ENCODE data around the gene PTPRN2. TPM values are rescaled to one million over a fixed set of nuclear protein-coding genes. Genes with fewer than 3 reads are reported as not detected.

Gene PTPRN2
- total and polyA plus RNA-seq, 2 donors (not counting 3 experiments of a cell fraction or from before 2014, with no cell fraction given): 0.62 to 0.88 TPM

- TF ChIP-seq CTCF (IDR thresholded peaks at IDR 0.05; ENCODE audit: extremely low read depth in 1 of 2, insufficient read depth in 1 of 2, low read depth in 1 of 2, low read length in 2 of 2): no peak
- TF ChIP-seq MYC (IDR thresholded peaks at IDR 0.05; ENCODE audit: low read depth, low read length): no peak
- TF ChIP-seq JUN (IDR thresholded peaks at IDR 0.05; ENCODE audit: borderline replicate concordance, insufficient read depth, insufficient read length, low read depth): no peak
- TF ChIP-seq POLR2A (IDR thresholded peaks at IDR 0.05; ENCODE audit: low read depth, low read length): no peak
- TF ChIP-seq POLR2AphosphoS5 (IDR thresholded peaks at IDR 0.05; ENCODE audit: insufficient read depth, low read depth, low read length): no peak
- no peak for TF ChIP-seq FOS (IDR thresholded peaks at IDR 0.05; ENCODE audit: borderline replicate concordance, insufficient read depth, low read length)
- TF ChIP-seq EZH2 (IDR thresholded peaks at IDR 0.05; ENCODE audit: borderline replicate concordance, low read depth, low read length, severe bottlenecking): no peak
- TF ChIP-seq GATA2 (IDR thresholded peaks at IDR 0.05; ENCODE audit: insufficient read depth, insufficient read length, low read depth, low read length): no peak
- TF ChIP-seq, protein P1, sequence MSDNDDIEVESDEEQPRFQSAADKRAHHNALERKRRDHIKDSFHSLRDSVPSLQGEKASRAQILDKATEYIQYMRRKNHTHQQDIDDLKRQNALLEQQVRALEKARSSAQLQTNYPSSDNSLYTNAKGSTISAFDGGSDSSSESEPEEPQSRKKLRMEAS (IDR thresholded peaks at IDR 0.05; ENCODE audit: insufficient read depth, insufficient read length): no peak
- FAIRE-seq (no peak), DNase-seq (ENCODE audit: low read depth, low spot score) (no peak)
- Histone ChIP-seq H3K27me3 (ENCODE audit: control insufficient read depth in 2 of 2, insufficient read depth in 2 of 2, low read length in 2 of 2) (no peaks in the 10 kb centered on the region), H3K4me2 (ENCODE audit: insufficient read depth, low read length) (no peak overlapping the region), H3K9me3 (replicated peaks; ENCODE audit: control insufficient read depth, insufficient read depth, low read length) (no peaks in the 10 kb centered on the region), H3K79me2 (ENCODE audit: control insufficient read depth, insufficient read depth, low read length) (no peaks in the 10 kb centered on the region), H3K9me1 (replicated peaks; ENCODE audit: control insufficient read depth, extremely low read depth, insufficient read depth, low read length) (no peaks in the 10 kb centered on the region), H3K9ac (replicated peaks; ENCODE audit: extremely low read depth, insufficient read depth, low read length) (no peak overlapping the region), H4K20me1 (replicated peaks; ENCODE audit: control insufficient read depth, extremely low read depth, insufficient read depth, low read length) (no peaks in the 10 kb centered on the region), H2AFZ (ENCODE audit: low read depth, low read length) (no peak overlapping the region), H3K36me3 (ENCODE audit: control insufficient read depth in 2 of 2, extremely low read depth in 1 of 2, insufficient read depth in 2 of 2, low read length in 2 of 2) (no peaks in the 10 kb centered on the region), H3K4me1 (ENCODE audit: control insufficient read depth, extremely low read depth, insufficient read depth, low read length) (no peaks in the 10 kb centered on the region), H3K4me3 (replicated peaks in 1 of 3; ENCODE audit: insufficient read depth in 1 of 3, low read depth in 1 of 3, low read length in 3 of 3) (no peak overlapping the region), H3K27ac (ENCODE audit: insufficient read depth, low read depth, low read length) (no peak overlapping the region)
- dilution Hi-C loops (cut with MboI; ENCODE audit: extremely low pct_ligation_motif_present, low sequenced_read_pairs) (no loop called here), intact Hi-C loops (cut with micrococcal nuclease) (no loop called here)
- CTCF ChIA-PET: no interaction called here
- no TSS peak for BruUV-seq (replicated peaks)
- POLR2A ChIA-PET: no interaction called here
Observed at GRCh38 chr7:157619753-157620525, 967.7 kb downstream of the PTPRN2 start.

Measured in endothelial cell of umbilical vein (primary cell).